VCaP (cell line): ENCODE measurements around the gene BCR.

Source experiments
- H3K27ac ChIP-seq: fragments of 450-650 bp; 2 replicates; pipeline ENCODE4 v1.5.1; 2017
- TF ChIP-seq, protein P1 (sequence below): fragments of 450-650 bp; conservative IDR thresholded peaks from 2 replicates; pipeline ENCODE4 v1.5.1; 2017; ENCODE audit warnings: mild to moderate bottlenecking, moderate library complexity

The BCR gene

DNA sequence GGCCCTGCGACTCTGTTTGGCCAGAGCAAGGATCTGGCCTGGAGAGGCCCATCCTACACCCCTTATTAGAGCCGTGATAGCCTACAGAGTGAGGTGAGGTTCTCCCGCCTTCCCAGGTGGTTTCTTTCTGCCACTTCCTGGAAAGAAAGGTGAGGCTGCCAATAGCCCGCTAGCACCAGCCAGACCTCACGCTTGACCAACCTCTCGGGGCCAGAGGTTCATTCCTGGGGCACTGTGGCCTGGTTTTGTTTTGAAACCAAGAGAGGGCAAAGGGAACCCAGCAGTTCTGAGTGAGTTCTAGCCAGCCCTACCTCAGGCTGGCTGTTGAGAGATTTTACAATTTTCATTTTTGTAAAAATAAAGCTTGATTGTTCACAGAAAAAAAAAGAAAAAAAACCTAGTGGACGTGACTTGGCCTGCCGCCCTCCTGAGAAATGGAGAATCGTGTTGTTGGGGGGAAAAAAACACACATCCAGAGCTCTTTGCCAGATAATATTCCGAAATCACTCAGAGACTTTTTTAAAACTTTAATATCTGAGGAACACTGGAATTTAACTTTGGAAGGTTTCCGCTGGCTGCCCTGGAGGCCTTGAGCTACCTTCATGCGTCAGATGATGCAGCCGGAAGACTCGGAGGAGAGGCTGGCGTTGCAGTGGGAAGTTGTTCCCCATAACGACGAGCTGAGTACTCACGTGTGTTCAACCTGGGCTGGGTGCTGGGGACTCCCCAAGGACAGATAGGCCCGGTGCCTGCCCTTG lies 84.5 kb downstream of the BCR start:
- TF ChIP-seq, protein P1, sequence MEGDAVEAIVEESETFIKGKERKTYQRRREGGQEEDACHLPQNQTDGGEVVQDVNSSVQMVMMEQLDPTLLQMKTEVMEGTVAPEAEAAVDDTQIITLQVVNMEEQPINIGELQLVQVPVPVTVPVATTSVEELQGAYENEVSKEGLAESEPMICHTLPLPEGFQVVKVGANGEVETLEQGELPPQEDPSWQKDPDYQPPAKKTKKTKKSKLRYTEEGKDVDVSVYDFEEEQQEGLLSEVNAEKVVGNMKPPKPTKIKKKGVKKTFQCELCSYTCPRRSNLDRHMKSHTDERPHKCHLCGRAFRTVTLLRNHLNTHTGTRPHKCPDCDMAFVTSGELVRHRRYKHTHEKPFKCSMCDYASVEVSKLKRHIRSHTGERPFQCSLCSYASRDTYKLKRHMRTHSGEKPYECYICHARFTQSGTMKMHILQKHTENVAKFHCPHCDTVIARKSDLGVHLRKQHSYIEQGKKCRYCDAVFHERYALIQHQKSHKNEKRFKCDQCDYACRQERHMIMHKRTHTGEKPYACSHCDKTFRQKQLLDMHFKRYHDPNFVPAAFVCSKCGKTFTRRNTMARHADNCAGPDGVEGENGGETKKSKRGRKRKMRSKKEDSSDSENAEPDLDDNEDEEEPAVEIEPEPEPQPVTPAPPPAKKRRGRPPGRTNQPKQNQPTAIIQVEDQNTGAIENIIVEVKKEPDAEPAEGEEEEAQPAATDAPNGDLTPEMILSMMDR, result no peak
- no peak overlapping the region for H3K27ac ChIP-seq

DNA sequence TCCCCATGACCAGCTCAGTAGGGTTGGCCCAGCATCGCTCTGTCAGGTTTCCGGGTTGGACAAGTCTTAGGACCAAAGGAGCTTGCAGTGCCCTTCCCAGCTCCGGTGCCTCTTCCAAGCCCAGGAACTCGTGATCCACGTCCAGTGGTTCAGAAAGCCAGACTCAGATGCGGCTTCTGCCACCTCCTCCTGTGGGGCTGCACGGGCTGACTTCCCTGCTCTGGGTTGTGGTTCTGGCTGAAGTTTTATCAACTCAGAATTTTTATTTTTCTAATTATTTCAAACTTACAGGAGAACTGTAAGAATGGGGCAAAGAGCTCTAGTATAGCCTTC lies 85.0 kb downstream of the BCR start:
- H3K27ac ChIP-seq, result no peak overlapping the region
- TF ChIP-seq, protein P1, result no peak

- H3K27ac ChIP-seq, result no peak overlapping the region
Observed at GRCh38 chr22:23266780-23267179, 86.5 kb downstream of the BCR start.

GRCh38 chr22:23267226-23268043 lies 87.1 kb downstream of the BCR start:
- TF ChIP-seq, protein P1, result no peak
- no peak overlapping the region for H3K27ac ChIP-seq

More at GRCh38 chr22:23266780-23267179, 86.5 kb downstream of the BCR start:
- TF ChIP-seq, protein P1, result no peak

- TF ChIP-seq, protein P1, result no peak
- H3K27ac ChIP-seq, result no peak overlapping the region
Observed at GRCh38 chr22:23268139-23268712, 87.9 kb downstream of the BCR start.

DNA sequence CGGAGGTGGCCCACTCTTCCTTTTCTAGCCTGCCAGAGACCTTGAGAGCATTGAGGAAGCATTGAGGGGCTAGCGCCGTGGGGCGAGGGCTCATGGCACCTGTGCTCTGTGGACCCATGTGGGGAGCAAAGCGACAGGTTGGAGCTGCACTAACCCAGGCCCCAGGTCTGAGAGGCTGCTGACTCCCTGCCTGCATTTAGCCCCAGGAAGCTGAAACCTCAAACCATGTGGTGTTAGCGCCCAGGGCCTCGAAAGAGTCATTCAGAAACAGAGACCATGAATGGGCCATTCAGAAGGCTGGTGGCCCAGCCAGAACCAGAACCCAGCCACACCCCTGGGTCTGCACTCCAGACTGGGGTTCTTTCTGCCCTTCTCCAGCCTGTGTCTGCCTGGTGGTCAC lies 88.6 kb downstream of the BCR start:
- TF ChIP-seq, protein P1, result no peak
- H3K27ac ChIP-seq, result no peak overlapping the region
